ENCODE results near the gene TBL3.
"Not testable (repeated sequence)": the region's sequence is repeated elsewhere in the genome, so short reads cannot be mapped to it uniquely, and the experiment has no call there.

The TBL3 gene

GRCh38 chr16:1998852-1999801 is 27.3 kb downstream of the TBL3 start:
- DNase-seq (ENCODE audit: low spot score), result no peak

- DNase-seq (ENCODE audit: low spot score), result no peak
These were observed 28.1 kb downstream of the TBL3 start for GRCh38 chr16:1999866-2000514.

- DNase-seq (ENCODE audit: low spot score), result no peak
These were observed 29.2 kb downstream of the TBL3 start for GRCh38 chr16:2001035-2001434.

GRCh38 chr16:2001456-2002355 is 29.9 kb downstream of the TBL3 start:
- no peak for DNase-seq (ENCODE audit: low spot score)

- DNase-seq (ENCODE audit: low spot score), result no peak
These were observed 30.8 kb downstream of the TBL3 start for GRCh38 chr16:2002406-2003230.

GRCh38 chr16:2003231-2003826 is 31.5 kb downstream of the TBL3 start:
- DNase-seq (ENCODE audit: low spot score), result no peak

GRCh38 chr16:2003827-2004641 is 32.2 kb downstream of the TBL3 start:
- peak; percentile 95 for DNase-seq (ENCODE audit: low spot score)

GRCh38 chr16:2004795-2005517 is 33.1 kb downstream of the TBL3 start:
- DNase-seq (ENCODE audit: low spot score), result no peak

GRCh38 chr16:2005646-2006045 is 33.8 kb downstream of the TBL3 start:
- no peak for DNase-seq (ENCODE audit: low spot score)

- DNase-seq (ENCODE audit: low spot score), result no peak
These were observed 34.5 kb downstream of the TBL3 start for GRCh38 chr16:2006317-2006716.

- no peak for DNase-seq (ENCODE audit: low spot score)
These were observed 35.4 kb downstream of the TBL3 start for GRCh38 chr16:2007081-2007836.

- DNase-seq (ENCODE audit: low spot score), result no peak
These were observed 36.2 kb downstream of the TBL3 start for GRCh38 chr16:2008009-2008526.

GRCh38 chr16:2008631-2009163 is 36.8 kb downstream of the TBL3 start:
- no peak for DNase-seq (ENCODE audit: low spot score)

- DNase-seq (ENCODE audit: low spot score), result no peak
These were observed 37.4 kb downstream of the TBL3 start for GRCh38 chr16:2009164-2009711.

GRCh38 chr16:2009791-2010510 is 38.1 kb downstream of the TBL3 start, which contains the start of gene ZNF598:
Gene ZNF598, minus strand, starts transcription at chr16:2009821.
- peak; percentile 84 for DNase-seq (ENCODE audit: low spot score)

GRCh38 chr16:2011726-2012125 is 39.9 kb downstream of the TBL3 start:
- DNase-seq (ENCODE audit: low spot score), result not testable (repeated sequence)

- DNase-seq (ENCODE audit: low spot score), result no peak
These were observed 41.7 kb downstream of the TBL3 start for GRCh38 chr16:2013527-2013926.

All from SK-N-DZ (cell line).